Germinal center (tissue), 1 donor: ENCODE results near the gene PPP1R37.
A peak's percentile ranks its signal among the peaks of the same experiment; 100 is the strongest.

Source experiments
- DNase-seq: peaks from one replicate; pipeline ENCODE4 v3.0.0; 2012; ENCODE audit warnings: mixed read lengths, low spot score

The PPP1R37 gene

DNA sequence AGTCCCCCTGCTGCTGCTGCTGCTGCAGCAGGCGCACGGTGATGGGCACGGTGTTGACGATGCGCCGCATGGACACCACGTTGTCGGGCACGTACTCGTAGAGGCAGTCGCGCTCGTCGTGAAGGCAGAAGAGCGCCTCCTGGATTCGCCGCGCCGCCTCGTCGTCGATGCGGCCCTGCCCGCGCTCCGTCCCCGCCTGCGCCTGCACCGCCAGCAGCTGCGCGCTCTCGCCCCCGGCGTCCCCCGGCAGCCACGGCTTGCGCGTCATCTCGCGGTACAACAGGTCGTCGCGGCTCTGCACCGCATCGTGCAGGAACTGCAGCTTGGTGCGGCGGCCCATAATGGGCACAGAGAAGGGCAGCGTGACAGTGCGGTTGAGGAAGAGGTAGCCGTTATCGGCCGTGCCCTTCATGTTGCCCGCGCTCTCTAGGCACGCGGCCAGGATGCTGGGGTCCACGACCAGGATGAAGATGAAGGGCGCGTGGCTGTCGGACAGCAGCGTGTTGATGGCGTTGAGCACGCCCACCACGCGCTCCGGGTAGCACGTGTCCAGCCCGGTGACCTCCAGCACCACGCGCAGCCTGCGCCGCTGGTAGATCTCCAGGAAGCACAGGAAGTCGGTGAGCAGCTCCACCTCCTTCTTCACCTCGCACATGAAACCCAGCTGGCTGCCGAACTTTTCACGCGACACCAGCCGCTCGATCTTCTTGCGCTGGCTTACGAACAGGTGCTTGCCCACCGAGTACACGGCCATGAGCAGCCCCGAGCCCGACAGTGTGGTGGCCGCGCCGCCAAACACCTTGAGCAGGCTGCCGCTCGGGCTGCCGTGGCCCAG is 59.7 kb downstream of the PPP1R37 start:
- DNase-seq: peak; percentile 50

DNA sequence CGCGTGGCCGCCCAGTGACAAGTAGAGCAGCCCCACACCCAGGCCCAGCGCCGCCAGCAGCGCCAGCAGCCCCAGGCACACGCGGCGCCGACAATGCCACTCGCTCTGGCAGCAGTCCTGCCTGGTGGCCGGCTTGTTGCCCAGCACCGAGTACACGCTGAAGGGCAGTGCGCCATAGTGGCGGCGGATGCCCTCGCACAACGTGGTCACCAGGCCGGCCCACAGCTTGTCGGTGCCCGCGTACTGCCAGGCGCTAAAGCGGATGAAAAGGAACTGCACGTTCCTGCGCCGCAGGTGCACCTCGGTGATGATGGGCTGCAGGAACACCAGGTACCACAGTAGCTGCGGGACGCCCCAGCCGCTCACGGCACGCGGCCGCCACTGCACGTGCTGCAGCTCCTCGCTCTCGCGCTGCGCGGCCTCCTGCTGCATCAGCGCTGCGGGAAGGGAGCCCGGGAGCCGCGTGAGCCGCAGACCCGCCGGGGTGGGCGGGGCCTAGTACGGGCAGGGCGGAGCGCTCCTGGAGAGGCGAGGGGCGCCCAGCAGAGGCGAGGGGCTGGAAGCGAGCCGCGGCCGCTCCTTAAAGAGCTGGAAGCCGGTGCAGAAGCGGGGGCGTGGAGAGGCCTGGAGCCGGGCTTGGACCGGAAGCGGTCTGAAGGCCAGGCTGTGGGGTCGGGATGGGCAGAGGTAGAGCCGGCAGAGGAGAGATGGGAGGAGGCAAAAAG is 60.5 kb downstream of the PPP1R37 start:
- peak; percentile 46 for DNase-seq

DNA sequence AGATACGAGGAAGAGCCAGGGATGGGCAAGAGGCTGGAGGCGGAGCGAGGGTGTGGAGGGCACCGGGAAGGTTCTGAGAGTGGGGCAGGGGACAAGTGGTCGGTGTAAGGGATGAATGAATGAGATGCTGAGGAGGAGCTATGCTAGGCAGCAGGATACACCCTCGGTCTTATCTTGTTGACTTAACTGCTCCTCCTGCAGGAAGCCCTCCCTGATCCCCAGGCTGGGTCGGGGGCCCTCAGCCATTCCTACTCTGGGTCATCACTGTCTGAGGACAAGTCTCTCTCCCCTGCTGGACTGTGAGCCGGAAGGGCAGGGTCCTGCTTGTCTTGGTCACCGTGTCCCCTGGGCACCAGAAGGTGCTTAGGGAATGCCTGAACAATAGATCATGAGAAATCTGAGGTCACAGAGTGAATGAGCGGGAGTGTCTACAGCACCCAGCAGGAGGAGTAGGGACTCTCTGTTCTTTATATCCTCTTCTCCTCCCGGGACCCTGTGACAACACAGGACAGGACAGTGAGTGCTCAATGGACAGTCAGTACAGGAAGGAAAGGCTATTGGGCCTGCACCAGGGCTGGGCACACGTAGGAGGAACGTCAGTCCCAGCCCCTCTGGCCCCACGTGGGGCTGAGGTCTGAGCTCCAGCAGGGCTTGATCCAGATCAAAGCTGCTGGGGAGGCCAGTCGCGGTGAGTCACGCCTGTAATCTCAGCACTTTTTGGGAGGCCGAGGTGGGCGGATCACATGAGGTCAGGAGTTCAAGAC is 61.3 kb downstream of the PPP1R37 start:
- no peak for DNase-seq

DNA sequence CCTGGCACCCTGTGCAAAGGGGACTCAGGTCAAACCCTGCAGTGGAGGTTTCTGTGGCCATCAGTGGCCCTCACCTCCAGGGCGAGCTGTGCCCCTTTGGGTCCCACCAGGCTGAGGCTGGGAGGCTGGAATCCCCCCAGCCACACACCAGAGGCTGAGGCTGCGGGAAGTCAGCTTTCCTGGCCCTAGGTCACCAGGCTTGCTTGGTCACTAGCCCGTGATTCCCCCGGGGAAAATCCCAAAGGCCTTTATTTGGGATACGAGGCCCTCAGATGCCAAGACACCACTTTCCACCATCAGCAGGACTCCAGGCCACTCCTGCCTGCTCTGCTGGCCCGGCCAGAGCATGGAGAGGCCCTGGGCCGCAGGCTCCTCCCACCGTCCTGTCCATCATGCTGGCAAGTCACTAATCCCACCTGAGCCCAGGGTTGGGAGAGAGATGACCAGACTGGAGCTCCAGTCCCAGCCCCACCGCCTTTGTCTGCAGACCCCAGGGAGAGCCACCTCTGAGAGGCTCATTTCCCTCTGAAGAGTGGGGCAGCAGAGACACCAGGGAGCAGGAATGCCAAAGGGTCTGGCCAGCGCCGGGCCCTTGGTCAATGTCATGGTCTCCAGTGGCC is 63.1 kb downstream of the PPP1R37 start:
- DNase-seq: no peak

DNA sequence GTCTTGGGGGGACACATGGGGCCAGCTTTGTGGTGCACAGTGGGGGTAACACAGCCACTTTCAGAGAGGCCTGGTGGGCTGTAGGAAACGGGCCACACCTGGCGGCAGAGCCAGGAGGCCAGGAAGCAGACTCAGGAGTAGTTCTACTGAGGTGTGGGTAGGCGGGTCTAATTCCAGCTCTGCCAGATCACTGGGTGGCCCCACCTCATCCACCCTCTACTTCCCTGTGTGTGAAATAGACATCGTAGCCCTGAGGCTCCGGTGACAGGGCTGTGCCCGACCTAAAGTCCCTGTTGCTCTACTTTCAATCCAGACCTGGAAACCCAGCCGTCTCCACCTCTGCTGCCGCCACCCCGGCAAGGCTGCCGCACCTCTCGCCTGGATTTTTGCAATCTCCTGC is 63.8 kb downstream of the PPP1R37 start:
- no peak for DNase-seq

DNA sequence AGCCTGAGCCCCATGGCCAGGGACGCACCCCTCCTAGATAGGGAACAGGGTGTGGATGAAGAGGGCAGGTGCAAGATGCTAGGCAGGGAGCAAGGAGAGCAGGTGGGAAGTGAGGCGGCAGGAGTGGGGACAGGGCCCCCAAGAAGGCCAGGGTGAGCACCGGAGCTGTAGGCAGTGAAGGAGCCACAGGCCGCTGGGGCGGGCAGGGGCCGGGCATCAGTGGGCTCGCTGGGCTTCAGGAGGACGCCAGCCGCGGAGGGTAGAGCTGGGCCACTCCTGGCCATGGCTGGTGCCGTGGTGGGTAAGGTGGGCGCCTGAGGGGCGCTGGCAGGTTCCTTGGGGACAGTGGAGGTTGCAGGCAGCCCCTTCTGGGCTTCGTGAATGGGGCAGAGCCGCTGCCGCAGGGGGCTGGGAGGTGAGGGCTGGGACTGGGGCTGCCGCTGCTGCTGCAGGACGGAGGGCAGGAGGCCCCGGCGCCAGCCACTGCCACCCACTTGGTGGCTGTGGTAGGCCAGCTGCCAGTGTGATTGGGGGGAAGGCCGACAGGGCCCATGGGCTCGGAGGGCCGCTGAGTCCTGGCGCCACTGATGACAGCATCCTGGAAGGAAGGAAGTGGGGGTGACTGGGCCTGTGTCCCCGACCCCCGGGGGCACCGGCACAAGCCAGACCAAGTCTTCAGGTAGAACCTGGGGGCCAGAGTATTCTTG is 65.7 kb downstream of the PPP1R37 start:
- DNase-seq: no peak

DNA sequence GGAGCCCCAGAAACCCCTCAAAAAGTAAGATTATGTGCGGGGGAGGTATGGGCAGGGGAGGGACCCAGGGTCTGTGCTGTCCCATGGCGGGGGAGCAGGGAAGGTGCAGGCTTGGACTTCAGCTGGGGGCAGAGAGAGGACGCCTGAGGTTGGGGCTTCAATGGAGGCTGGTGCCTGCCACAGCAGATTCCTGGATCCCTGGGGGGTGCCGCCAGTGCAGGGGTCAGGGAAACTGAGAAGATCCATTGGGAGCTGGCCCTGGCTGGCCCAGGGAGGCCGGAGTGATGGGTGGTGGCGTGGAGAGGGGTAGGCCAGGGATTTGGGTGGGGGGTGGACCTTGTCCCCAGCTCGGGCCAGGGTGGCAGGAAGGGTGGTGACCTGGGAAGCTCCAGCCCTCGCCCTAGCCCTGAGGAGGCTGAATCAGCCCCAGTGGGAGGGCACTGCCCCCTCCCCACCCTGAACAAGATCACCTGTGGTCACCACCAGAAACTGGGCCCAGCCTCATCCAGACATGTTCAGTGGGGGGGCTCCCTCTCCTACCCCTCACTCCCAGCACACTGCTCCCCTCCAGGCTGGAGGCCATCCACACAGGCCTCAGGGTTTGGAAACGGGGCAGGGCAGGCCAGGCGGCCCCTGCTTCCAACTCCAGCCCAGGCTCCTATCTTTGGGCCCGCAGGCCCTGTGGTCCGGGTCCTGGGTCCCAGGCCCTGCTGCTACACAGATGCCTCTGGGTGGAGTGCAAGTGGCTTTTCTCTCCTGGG is 66.4 kb downstream of the PPP1R37 start:
- no peak for DNase-seq

DNA sequence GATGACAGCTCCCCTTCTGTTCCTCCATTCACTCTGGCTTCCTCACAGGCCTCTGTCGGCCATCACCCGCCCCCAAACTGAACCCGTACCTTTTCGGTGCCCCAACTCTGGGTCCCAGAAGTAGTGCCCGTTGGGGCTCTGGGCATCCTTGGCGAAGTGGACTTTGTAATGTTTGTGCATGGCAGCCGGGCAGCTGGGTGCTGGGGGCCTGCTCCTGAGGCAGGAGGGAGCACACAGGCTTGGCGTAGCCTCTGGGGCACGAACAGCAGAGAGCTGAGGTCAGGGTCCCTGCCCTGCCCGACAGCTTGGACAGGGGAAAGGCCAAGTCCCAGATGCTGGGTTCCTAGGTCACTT is 67.0 kb downstream of the PPP1R37 start:
- no peak for DNase-seq

DNA sequence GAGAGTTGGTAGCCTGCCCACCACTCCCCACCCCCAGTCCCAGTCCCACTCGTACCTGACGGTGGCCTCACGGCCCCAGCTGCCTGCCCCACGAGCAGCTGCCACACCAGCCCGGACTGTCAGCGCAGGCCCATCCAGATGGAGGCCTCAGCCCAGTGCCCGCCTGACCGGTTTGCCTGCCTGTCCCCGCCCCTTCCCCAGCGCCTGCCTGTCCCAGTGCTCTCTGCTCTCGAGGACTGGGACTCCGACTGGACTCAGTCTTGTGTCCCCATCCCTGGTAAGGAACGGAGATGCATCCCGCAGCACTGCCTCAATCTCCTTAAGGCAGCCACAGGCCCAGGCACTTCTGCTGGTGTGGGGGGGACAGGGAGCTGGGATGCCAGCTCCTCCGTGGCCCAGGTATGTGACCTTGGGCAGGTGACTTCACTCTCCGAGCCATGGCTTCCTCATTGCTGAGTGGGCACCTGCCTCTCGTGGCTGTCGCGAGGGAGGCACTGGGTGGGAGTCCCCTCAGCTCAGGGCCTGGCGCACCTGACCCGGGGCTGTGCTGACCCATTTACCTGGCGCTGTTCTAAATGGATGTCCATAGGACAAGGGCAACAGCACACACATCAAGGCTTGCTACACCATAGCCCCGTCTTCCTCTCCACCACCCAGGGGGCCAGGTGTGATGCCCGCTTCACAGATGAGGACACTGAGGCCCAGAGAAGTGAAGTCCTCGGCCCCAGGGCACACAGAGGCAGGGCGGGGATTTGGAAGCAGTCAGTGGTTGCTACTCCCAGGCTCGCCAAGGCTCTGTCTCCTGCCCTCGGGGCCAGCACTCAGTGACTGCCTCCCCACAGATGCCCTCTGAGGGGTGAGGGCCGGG is 68.1 kb downstream of the PPP1R37 start, which contains the start of gene NKPD1:
NKPD1 (minus strand) TSS at position 113 of the 868 bp plus-strand sequence. CDS start 832 bp downstream, outside the sequence.
- DNase-seq: no peak

DNA sequence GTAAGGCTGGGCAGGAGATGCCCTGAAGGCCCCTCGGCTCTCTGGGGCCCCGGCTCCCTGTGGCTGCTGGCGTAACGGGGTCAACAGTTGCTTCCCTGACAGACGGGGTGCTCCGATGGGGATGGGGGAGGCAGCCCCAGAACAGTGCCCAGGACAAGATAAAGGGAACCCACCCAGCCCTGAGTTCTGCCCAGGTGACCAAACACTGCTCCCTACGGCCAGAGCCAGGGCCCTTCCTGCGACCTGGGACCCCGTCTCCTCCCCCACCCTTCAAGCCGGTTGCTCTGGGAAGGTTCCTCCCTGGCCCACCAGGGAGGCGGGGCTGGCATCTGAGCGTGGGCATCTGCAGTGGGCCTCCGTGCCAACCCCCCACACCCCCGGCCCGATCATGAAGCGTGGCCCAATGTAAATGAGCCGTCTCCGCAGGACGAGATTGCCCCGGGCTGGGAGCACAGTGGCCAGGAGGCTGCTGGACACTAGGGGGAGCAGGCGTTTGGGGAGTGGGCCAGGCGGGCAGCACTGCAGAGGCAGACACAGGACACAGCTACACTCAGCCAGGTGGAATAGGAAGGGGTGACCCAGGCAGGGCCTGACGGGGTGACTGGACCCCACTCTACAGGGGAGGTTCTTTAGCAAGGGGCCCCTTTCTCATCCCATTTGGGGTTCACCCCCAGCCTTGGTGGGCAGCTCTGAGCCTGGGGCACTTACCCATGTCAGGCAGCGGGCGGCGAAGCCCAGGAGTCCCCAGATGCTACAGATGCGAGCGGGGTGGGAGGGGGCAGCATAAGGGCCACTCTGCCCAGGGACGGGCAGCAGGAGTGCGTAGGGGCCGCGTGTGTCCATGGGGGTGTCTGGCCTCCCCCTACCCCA is 69.0 kb downstream of the PPP1R37 start:
- DNase-seq: no peak

DNA sequence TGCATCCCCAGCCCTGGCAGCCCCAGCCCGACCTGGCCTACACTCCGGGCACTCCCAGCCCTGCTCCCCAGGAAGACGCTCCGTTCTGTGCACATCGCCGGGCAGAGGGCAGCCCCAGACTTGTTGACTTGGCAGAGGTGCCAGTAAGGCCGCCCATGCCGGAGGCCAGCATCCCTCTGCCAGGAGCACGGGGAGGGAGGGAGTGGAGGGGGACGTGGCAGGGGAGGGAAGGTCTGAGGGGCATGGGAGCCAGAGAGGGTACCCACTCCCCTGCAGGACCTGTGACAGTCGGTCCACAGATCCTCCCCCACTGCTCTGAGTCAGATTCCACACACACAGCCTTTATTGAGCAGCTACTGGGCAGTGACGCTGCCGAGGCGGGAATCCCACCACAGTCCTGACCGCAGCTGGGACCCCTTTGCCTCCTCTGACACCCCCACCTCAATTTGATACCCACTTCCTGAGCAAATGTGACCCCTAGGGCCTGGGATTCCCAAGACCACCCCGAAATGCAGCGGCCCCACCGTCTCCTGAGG is 69.7 kb downstream of the PPP1R37 start:
- DNase-seq: no peak

DNA sequence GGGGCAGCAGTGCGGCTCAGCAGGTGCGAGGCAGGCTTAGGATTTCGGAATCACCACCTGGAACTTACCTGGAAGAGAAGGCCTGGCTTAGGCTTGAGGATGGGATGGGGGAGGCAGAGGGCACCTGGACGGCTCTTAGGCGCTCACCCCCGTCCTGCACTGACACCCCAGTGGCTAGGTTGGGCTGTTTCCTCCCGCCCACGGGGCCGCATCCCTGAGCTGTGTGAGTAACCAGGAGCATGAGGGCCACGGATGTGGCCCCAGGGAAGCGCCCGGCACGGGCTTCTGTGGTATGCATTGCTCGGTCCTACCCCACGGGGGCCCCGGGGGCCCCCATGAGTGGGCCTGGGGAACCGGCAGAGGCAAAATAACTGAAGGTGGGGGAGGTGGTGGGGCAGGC is 70.2 kb downstream of the PPP1R37 start:
- no peak for DNase-seq

DNA sequence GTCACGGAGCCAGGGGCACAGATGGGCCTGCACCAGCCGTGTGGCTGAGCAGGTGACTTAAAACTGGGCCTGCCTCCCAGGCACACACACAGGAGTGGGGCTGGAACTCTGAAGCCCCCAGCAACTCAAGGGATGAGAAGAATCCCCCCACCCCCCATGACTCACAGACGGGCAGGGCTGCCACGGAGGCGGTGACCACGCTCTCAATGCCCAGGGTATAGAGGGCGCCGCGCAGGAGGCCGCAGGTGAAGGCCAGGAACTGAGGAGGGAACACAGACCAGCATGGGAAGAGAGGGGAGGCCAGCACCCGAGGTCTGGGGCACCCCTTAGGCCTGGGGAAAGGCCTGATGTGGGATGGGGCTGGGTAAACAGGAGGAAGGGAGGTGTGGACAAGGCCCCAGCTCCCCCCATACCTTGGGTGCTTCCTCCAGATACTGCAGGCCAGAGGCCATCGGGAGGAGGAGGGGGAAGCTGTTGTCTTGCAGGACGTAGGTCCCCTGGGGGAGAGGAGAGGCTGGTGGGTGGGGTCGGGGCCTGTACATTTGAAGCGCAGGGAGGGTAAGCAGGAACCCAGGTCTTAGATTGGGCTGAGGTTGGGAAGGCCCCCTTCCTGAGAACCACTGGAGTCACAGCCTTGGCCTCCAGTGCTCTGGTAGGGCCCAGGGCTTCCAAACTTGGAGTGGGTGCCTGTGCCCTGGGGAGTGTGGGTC is 70.9 kb downstream of the PPP1R37 start:
- DNase-seq: no peak

DNA sequence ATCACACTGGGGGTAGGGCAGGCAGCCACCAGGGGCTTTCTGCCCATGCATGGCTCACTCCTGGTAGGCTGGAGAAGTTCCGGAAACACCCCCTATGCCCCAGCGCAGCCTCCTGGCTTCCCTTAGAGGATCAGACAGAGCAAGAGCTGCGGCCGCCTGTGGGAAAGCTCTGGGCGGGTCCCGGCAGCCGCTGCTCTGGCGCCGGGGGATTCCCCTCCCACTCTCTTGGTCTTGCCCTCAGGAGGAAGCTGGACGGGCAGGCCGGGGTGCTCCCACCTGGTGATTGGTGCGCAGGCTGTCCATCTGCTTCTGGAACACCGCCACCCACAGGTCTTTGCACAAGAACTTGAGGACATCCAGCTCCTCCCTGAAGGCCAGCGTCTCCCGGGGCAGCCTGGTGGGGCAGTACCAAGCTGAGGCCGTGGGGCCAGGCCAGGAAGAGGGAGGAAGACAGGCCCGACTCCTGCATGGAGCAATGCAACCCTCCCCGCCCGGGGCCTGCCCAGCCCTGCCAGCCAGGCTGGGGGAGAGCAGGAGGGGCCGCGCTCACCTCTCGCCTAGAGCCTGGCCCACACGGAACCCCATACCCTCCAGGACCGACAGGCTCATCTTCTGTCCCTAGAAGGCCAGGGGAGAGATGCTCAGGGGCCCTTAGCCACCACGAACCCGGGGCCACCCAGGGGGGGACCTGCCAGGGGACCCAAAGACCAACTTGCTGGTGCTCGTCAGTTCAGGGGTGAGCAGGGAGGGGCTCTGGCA is 71.8 kb downstream of the PPP1R37 start:
- DNase-seq: peak; percentile 28

DNA sequence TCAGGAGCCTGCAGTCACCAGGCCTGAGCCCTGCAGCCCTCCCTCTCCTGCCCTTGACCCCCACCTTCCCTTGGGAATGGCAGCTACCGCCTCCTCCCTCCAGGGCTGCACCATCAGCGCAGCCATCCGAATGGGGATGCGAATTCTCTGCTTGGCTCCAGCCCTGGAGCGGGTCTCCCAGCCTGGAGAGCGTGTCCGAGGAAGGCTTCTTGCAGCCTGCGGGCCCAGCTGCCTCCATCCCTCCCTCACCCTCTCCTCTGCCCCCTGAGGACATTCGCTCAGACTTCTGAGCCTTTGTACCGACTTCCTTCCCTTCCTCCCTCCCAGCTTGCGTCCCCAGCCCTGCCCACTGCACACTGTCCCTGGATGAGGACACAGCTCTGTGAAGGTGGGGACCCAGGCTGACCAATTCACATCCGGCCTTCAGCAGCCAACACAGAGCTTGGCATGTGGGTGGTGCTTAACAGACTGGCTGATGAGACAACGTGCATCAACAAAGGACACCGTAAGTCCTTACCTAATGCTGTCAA is 73.8 kb downstream of the PPP1R37 start:
- no peak for DNase-seq

DNA sequence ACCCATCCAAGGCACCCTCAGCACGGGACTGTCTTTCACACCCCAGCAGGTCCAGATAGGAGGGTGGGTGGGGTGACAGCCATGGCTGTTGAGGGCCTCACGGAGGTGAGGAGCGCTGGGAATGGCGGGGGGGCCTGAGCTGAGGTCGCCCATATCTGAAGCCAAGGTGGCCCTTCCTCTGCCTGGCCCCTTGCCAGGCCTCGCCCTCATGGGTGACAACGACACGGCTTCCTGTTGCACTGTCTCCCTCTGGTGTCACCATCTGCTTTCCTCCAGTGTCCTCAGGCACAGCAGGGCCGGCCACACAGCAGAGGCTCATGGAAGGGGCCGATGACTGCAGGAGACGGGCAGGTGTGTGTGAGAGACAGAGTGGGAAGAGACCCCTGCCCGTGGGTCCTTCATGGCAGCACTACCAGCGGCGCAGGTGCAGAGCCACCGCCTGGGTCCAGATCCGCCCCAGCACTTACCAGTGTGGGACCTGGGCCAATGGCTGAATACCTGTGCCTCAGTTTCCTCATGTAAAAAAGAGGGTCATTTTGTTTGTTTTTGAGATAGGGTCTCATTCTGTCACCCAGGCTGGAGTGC is 75.9 kb downstream of the PPP1R37 start:
- DNase-seq: no peak

DNA sequence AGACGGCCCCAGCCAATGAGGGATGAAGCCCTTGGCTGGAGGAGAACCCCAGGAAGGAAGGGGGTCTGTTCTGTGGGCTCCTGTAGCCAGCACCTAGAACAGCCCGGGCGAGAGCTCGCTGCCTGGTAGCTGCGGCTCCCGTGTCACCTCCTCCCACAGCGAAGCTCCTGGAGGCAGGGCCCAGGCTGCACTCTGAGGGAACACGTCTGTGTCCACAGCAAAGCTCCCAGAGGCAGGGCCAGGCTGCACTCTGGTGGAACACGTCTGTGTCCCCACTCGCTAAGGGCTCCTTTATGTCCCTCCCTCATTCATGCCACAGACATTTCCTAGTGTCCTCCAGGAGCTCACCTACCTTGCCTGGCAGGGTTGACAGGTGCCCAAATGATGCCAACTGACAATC is 76.6 kb downstream of the PPP1R37 start:
- no peak for DNase-seq
